ENCODE measurements around the gene PRR15L. TPM values are rescaled to one million over a fixed set of nuclear protein-coding genes. Genes with fewer than 3 reads are reported as not detected.

Gene PRR15L
- total RNA-seq, 1 experiment from 2014 or later, result 0.18 TPM

DNA sequence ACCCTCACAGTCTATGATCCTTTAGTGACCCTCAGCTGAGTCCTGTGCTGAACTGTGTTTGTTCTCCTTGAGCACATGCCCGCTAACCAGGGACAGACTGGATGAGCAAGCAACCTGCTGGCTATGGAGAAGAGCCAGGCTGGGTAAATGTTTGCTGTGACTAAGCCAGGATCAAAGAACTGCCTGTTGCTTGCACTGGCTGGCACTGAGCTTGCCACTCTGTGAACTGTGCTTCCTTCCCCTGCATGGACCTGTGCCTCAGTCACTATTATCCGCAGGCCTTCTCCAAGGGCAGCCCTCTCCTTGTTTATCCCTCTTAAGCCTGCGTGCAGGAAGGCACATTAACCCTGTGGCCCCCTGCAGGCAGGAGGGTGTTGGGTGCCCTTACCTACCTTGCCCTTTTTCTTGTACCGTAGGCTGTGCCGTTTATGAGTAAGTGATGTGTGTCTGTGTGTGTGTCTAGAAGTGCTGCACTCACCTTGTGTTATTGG, 8.9 kb downstream of the PRR15L start:
- peak overlapping the region; percentile 67 for H3K27ac ChIP-seq (ENCODE audit: low read length)
- POLR2A ChIA-PET, result interaction anchor here (0.6 kb wide), 1 partner anchor 100 kb away, joined by 3 read pairs; no protein-coding TSS in a partner anchor
- in situ Hi-C loops (cut with HindIII; ENCODE audit: low pct_unique_long_range_greater_than_20kb, low sequenced_read_pairs), result no loop called here

DNA sequence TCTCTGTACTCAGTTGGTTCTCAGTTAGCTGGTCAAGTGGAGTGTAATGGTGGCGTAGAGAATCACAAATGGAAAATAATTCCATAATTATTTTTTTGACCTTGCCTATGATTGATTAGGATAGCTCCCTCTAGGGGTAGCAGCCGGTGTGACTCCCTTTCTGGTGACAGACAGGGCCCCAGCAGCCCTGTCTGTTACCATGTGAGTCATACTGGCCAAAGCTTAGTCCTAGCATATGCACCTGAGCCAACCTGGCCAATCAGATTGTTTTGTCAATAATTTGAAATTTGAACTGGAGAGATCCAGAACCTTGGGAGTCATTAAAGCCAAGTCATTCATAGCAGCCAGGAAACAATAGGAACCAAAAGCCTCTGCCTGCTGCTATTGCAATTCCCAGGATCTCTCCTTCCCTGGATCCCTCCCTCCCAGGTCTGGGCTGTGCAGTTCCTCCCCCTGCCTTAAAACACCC, 10.7 kb downstream of the PRR15L start:
- in situ Hi-C loops (cut with HindIII; ENCODE audit: low pct_unique_long_range_greater_than_20kb, low sequenced_read_pairs) (no loop called here), intact Hi-C loops (cut with micrococcal nuclease; ENCODE audit: unreplicated experiment) (no loop called here)
- BruUV-seq (replicated peaks), result no TSS peak
- Histone ChIP-seq H3K36me3 (ENCODE audit: control insufficient read depth, insufficient read depth, low read length) (no peaks in the 10 kb centered on the region; the same call in 1 of the 2 replicates), H3K9me3 (ENCODE audit: control insufficient read depth, insufficient read depth, low read depth, low read length) (no peaks in the 10 kb centered on the region), H3K27ac (ENCODE audit: low read length) (no peak overlapping the region), H3K4me1 (ENCODE audit: control insufficient read depth, insufficient read depth, low read length) (peaks cover 19% of the 10 kb centered on the region), H3K4me3 (ENCODE audit: low read depth in 2 of 2, low read length in 2 of 2) (no peak overlapping the region), H3K27me3 (ENCODE audit: control insufficient read depth, insufficient read depth, low read length) (no peaks in the 10 kb centered on the region)
- ATAC-seq, result peak; percentile 74
- POLR2A ChIA-PET, result interaction anchor here (0.5 to 0.7 kb wide), 3 partner anchors 20 to 67 kb away, joined by 3 to 7 read pairs (median 3); no protein-coding TSS in a partner anchor
- CTCF ChIA-PET, result interaction anchor here (0.6 to 1.4 kb wide), 9 partner anchors 10 to 272 kb away, joined by 3 to 19 read pairs (median 5); partner anchors contain the start of gene CDK5RAP3
- TF ChIP-seq REST (IDR thresholded peaks at IDR 0.05; ENCODE audit: insufficient read depth in 1 of 2, low read depth in 2 of 2, low read length in 1 of 2) (no peak), SIN3A (IDR thresholded peaks at IDR 0.05; ENCODE audit: borderline replicate concordance, insufficient read depth, low read depth, low read length) (no peak)
- TF ChIP-seq, protein P1, sequence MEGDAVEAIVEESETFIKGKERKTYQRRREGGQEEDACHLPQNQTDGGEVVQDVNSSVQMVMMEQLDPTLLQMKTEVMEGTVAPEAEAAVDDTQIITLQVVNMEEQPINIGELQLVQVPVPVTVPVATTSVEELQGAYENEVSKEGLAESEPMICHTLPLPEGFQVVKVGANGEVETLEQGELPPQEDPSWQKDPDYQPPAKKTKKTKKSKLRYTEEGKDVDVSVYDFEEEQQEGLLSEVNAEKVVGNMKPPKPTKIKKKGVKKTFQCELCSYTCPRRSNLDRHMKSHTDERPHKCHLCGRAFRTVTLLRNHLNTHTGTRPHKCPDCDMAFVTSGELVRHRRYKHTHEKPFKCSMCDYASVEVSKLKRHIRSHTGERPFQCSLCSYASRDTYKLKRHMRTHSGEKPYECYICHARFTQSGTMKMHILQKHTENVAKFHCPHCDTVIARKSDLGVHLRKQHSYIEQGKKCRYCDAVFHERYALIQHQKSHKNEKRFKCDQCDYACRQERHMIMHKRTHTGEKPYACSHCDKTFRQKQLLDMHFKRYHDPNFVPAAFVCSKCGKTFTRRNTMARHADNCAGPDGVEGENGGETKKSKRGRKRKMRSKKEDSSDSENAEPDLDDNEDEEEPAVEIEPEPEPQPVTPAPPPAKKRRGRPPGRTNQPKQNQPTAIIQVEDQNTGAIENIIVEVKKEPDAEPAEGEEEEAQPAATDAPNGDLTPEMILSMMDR (IDR thresholded peaks at IDR 0.05), result peak; percentile 94
- peak; percentile 68 for DNase-seq (ENCODE audit: low read depth, low spot score)

More for the DNA sequence above, 8.9 kb downstream of the PRR15L start:
- peaks cover 13% of the 10 kb centered on the region for H3K4me1 ChIP-seq (ENCODE audit: control insufficient read depth, insufficient read depth, low read length)
- no peaks in the 10 kb centered on the region for H3K27me3 ChIP-seq (ENCODE audit: control insufficient read depth, insufficient read depth, low read length)
- peak; percentile 61 for ATAC-seq
- CTCF ChIA-PET, result interaction anchor here (2.6 to 3.2 kb wide), 2 partner anchors 22 to 69 kb away, joined by 21 to 22 read pairs; partner anchors contain the start of gene CDK5RAP3
- H3K4me3 ChIP-seq (ENCODE audit: low read depth in 2 of 2, low read length in 2 of 2), result no peak overlapping the region
- no peaks in the 10 kb centered on the region for H3K9me3 ChIP-seq (ENCODE audit: control insufficient read depth, insufficient read depth, low read depth, low read length)
- no TSS peak for BruUV-seq (replicated peaks)
- no peaks in the 10 kb centered on the region for H3K36me3 ChIP-seq (ENCODE audit: control insufficient read depth, insufficient read depth, low read length)
- no peak for DNase-seq (ENCODE audit: low read depth, low spot score)
- TF ChIP-seq, protein P1 (IDR thresholded peaks at IDR 0.05), result no peak
- no peak for TF ChIP-seq POLR2AphosphoS5 (IDR thresholded peaks at IDR 0.05; ENCODE audit: low read depth, low read length)
- TF ChIP-seq TCF7L2 (IDR thresholded peaks at IDR 0.05; ENCODE audit: low read depth, low read length), result no peak
- no peak for TF ChIP-seq REST (IDR thresholded peaks at IDR 0.05; ENCODE audit: insufficient read depth in 1 of 2, low read depth in 2 of 2, low read length in 1 of 2)
- TF ChIP-seq SIN3A (IDR thresholded peaks at IDR 0.05; ENCODE audit: borderline replicate concordance, insufficient read depth, low read depth, low read length), result no peak
- intact Hi-C loops (cut with micrococcal nuclease; ENCODE audit: unreplicated experiment), result loop anchor here (1.0 kb wide), 1 partner anchor 70 kb away; no protein-coding TSS in a partner anchor

All from Panc1 (cell line).